Stimulated activated naive CD4-positive, alpha-beta T cell treated with Interleukin-2 at 50 U/mL for 16 hours (primary cell): ENCODE data around the gene CST7.
"Not testable (repeated sequence)": the region's sequence is repeated elsewhere in the genome, so short reads cannot be mapped to it uniquely, and the experiment has no call there.

Experiments used
- DNase-seq: peaks from one replicate; lab custom pipeline; 2025; lab: John Stamatoyannopoulos, UW

Gene CST7

GRCh38 chr20:24948939-24949679 is at the start of gene CST7:
CST7 (plus strand) TSS chr20:24949269; CDS start chr20:24949506, 237 bp downstream.
- peak; percentile 83 for DNase-seq

DNA sequence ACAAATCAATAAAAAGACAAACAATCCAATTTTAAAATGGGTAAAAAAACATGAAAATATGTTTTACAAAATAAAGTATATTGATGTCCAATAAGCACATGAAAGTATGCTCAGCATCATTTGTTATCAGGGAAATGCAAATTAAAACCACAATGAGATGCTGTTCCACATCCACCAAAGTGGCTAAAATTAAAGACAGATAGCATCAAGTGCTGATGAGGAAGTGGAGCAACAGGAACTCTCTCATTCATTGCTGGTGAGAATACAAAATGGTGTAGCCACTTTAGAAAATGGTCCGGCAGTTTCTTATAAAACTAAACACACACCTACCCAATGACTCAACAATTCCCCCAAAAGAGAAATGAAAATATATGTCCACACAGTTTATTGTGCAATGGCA is 42.3 kb upstream of the CST7 start:
- DNase-seq, result no peak

- DNase-seq, result no peak
These were observed 40.4 kb upstream of the CST7 start for GRCh38 chr20:24908642-24909041.

DNA sequence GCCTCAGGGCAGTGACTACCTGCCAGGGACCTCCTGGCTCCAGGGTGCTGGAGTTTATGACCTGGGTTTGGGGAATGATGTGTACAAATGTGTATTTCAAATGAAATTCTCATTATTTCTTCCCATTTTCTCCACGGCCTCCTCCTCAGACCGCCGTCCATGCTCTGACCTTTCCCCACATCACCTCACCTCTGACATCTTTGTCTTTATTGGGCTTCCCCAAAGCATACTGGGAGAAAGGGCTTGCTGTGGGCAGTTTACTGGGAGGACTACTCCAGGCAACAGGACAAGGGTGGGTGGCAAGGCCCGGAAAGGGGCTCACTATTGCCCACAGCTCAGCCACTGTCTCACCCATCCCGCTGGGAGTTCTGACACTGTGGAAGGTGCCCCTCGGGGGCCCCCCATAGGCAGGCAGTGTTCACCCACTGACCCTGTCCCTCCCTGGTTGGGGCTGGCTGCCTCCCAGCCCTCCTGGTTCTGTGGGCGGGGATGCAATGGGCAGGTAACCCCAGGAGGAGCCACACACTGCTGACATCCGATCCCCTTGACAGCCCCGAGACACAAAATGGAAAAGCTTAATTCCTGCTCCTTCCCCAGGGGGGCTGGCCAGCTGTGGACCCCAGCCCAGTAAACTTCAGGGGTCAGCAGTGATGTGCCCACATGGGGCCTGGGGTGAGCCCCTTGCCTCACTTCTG is 39.8 kb upstream of the CST7 start:
- DNase-seq, result no peak

GRCh38 chr20:24909861-24910260 is 39.2 kb upstream of the CST7 start:
- no peak for DNase-seq

- no peak for DNase-seq
These were observed 38.6 kb upstream of the CST7 start for GRCh38 chr20:24910461-24910860.

DNA sequence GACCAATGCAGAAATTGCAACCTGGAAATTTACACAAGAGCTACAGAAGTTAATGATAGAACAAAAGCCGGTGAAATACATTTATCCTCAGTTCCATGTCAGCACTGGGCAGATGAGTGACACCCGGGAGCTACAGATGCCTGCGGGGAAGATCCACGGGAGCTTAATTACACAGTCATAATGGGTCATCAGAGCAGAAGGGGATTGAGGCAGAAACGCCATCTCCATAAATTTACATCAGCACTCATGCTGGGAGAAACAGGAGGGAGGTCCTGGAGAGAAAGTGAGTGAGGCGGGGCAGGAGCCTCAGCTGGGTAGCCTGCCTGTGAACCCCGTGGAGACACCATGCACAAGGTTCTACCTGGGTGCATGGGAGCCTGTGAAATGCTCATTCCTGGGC is 37.6 kb upstream of the CST7 start:
- no peak for DNase-seq

DNA sequence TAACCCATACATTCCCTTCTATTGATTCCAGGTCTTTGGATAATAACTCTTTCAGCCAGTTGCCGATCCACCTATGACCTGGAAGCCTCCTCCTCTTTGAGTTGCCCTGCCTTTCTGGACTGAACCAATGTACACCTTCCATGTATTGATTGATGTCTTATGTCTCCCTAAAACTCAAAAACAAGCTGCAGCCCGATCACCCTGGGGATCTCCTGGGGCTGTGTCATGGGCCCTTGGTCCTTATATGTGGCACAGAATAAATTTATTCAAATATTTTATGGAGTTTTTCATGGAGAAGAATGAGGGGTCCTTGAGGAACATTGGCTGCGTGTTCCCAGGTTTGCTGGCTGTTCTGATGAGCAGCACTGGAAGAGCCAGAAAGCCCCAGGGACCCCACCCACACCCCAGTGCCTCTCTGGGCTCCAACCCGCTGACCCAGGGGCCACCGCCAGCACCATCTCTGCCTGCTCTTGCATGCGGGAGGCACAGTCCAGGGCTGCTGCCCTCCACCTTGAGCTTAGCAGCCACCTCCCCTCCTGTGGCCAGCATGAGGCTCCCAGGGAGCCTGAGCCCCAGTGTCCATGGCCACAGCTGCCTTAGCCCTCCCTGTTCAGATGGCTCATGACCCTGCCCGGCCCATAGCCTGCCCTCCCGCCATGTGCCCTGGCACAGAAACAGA is 36.5 kb upstream of the CST7 start:
- no peak for DNase-seq

DNA sequence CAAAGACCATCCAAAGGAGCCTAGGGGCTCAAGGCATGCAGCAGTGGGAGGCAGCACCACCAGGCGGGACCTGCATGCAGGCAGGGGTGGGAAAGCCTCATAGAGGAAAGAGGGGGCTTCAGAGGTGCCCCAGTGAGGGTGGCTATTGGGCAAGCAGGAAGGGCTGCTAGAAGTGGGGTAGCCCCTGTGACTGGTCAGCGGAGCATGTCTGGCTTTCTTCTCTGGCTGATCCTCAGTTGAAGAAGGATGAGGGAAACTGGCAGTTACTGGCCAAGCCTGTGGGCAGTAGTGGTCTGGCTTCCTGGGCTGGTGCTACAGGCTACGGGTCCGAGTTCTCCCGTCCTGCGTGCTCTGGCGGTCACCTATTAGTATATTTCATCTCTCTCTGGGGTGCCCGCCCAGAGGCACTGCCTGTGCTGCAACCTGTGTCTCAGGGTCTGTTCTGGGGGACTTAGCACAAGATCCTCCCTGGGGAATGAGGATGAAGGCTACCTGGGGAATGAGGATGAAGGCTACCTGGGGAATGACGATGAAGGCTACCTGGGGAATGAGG is 35.9 kb upstream of the CST7 start:
- DNase-seq, result no peak

GRCh38 chr20:24914388-24915241 is 34.5 kb upstream of the CST7 start:
- DNase-seq, result no peak

DNA sequence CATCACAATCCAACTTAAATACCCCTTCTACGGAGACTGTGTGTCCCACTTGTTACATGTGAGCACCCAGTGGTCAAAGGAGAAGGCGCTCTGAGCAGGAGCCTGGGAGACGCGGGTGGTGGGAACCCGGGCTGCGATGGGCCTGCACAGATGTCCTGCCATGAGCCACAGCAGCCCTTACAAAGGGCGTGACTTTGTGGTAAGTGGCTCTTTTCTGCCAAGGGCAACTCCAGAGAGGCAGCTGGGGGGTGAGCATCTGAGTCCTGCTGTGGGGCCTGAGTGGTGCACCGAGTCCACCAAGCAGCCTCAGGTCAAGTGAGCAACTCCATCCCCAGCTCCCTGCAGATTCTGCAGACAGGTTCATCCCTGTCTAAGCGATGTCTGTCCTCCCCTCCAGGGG is 33.6 kb upstream of the CST7 start:
- DNase-seq, result no peak

DNA sequence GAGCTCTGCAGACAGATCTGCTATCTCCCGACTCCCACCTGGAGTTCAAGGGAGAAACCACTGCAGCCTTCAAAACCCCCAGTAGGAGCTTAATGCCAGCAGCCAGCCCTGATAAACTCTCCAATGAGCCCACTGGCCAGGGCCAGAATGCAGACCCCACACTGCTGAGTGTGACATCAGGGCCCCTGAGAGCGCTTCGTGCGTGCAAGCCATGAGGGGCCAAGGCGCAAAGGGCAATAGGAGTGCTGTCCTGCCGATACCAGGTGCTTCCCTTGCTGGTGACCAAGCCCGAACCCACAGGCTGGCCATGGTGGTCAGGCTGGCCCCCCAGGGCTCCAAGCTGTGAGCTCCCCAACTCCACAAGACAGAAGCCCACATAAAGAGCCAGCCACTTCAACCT is 33.2 kb upstream of the CST7 start:
- no peak for DNase-seq

GRCh38 chr20:24916412-24916811 is 32.7 kb upstream of the CST7 start:
- no peak for DNase-seq

GRCh38 chr20:24917056-24917455 is 32.0 kb upstream of the CST7 start:
- DNase-seq, result no peak

- peak; percentile 21 for DNase-seq
These were observed 31.1 kb upstream of the CST7 start for GRCh38 chr20:24917797-24918578.

DNA sequence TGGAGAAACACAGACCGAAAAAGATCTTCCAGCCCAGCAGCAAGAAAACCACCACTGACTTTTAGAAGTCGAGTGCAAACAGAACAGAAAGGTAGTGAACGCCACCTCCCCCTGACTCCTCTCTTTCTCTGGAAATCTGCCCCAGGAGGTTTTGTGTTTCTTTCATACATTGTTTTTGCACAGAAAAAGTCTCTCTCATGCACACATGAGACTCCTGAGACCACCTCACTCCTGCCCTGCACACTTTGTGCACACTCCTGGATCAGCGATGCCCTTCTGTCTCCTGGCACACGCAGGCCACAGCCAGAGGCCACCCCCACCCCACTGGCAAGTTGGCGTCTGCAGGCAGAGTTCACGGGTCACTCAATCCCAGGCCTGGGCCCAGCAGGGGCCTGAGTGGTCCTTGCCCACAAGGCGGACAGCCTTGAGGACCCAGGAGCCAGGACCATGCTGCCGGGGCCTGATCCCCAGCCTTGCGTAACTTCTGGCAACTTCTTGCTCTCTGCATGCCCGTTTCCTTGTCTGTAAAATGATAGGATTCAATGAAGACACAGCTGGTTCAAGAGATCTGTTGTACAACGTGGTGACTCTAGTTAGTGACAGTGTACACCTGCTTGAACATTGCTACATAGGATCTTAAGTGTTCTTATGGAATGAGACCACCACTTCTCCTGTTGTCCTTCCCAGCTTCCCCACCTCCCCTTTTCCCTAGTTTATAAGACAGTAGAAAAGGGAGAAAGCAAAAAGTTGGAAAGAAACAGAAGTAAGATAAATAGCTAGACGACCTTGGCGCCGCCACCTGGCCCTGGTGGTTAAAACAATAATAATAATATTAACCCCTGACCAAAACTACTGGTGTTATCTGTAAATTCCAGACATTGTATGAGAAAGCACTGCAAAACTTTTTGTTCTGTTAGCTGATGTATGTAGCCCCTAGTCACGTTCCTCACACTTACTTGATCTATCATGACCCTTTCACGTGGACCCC is 30.2 kb upstream of the CST7 start:
- no peak for DNase-seq

DNA sequence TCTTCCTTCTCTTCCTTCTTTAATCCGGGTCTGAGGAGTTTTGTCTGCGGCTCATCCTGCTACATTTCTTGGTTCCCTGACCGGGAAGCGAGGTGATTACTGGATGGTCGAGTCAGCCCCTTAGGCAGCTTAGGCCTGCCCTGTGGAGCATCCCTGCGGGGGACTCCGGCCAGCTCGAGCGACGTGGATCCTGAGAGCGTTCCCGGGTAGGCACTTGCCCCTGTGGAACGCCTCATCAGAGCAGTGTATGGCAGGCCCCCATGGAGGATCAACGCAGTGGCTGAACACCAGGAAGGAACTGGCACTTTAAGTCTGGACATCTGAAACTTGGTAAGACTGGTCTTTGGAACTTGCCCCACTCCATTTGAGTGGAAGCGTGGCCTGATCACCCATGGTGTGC is 29.4 kb upstream of the CST7 start:
- not testable (repeated sequence) for DNase-seq

- DNase-seq, result not testable (repeated sequence)
These were observed 28.4 kb upstream of the CST7 start for GRCh38 chr20:24920706-24921105.

- not testable (repeated sequence) for DNase-seq
These were observed 19.8 kb upstream of the CST7 start for GRCh38 chr20:24929259-24929658.
